WERI-Rb-1 (cell line): ENCODE results near the gene NTRK3.

Experiments
- DNase-seq: peaks from one replicate; pipeline ENCODE4 v3.0.0-alpha.2; 2020
- H3K27ac ChIP-seq: fragments of 250-450 bp; sonication (Bioruptor Pico); 2 replicates; pipeline ENCODE4 v1.5.1; 2020; ENCODE audit warnings: mild to moderate bottlenecking, moderate library complexity
- H3K27me3 ChIP-seq: fragments of 250-450 bp; sonication (Bioruptor Pico); 2 replicates; pipeline ENCODE4 v1.5.1; 2021; ENCODE audit warnings: mild to moderate bottlenecking, low read depth, moderate library complexity; ENCODE audit not compliant: insufficient read depth, severe bottlenecking
- H3K36me3 ChIP-seq: fragments of 250-450 bp; sonication (Bioruptor Pico); 2 replicates; pipeline ENCODE4 v1.5.1; 2020; ENCODE audit warnings: mild to moderate bottlenecking, moderate library complexity
- H3K4me3 ChIP-seq: 2 replicates; pipeline ENCODE4 v1.5.1; 2011; ENCODE audit warnings: low read depth, mild to moderate bottlenecking, control low read depth, low read length
- H3K9me3 ChIP-seq: fragments of 250-450 bp; sonication (Bioruptor Pico); 2 replicates; pipeline ENCODE4 v1.5.1; 2021; ENCODE audit warnings: mild to moderate bottlenecking, moderate library complexity; ENCODE audit not compliant: severe bottlenecking
- CTCF ChIP-seq: IDR thresholded peaks from 2 replicates; pipeline ENCODE4 v1.5.1; 2011; ENCODE audit warnings: low read depth, mild to moderate bottlenecking, control low read depth, inconsistent platforms, low read length

Gene NTRK3

GRCh38 chr15:88267720-88268119 is 11.2 kb upstream of the NTRK3 start:
- no peak overlapping the region for H3K27ac ChIP-seq
- H3K36me3 ChIP-seq, result no peaks in the 10 kb centered on the region
- H3K4me3 ChIP-seq, result no peak overlapping the region
- TF ChIP-seq CTCF, result no peak
- no peaks in the 10 kb centered on the region for H3K9me3 ChIP-seq
- DNase-seq, result no peak
- H3K27me3 ChIP-seq, result peaks cover 18% of the 10 kb centered on the region

- no peak for TF ChIP-seq CTCF
- Histone ChIP-seq H3K36me3 (no peaks in the 10 kb centered on the region), H3K9me3 (no peaks in the 10 kb centered on the region), H3K4me3 (no peak overlapping the region), H3K27ac (no peak overlapping the region), H3K27me3 (peaks cover 19% of the 10 kb centered on the region)
- DNase-seq, result no peak
Observed at GRCh38 chr15:88266170-88266569, 9.6 kb upstream of the NTRK3 start.

- no peak for DNase-seq
- Histone ChIP-seq H3K27ac (no peak overlapping the region), H3K4me3 (no peak overlapping the region), H3K27me3 (peaks cover 32% of the 10 kb centered on the region), H3K36me3 (no peaks in the 10 kb centered on the region), H3K9me3 (no peaks in the 10 kb centered on the region)
- TF ChIP-seq CTCF, result no peak
Observed at GRCh38 chr15:88264622-88265021, 8.1 kb upstream of the NTRK3 start.

GRCh38 chr15:88262064-88262463 is 5.5 kb upstream of the NTRK3 start:
- no peak for TF ChIP-seq CTCF
- DNase-seq, result no peak
- no peaks in the 10 kb centered on the region for H3K36me3 ChIP-seq
- peaks cover 47% of the 10 kb centered on the region for H3K27me3 ChIP-seq
- no peaks in the 10 kb centered on the region for H3K9me3 ChIP-seq
- no peak overlapping the region for H3K27ac ChIP-seq
- H3K4me3 ChIP-seq, result no peak overlapping the region

GRCh38 chr15:88258093-88258641 is 1.6 kb upstream of the NTRK3 start:
- Histone ChIP-seq H3K4me3 (no peak overlapping the region), H3K27me3 (peaks cover 77% of the 10 kb centered on the region), H3K9me3 (no peaks in the 10 kb centered on the region), H3K36me3 (no peaks in the 10 kb centered on the region), H3K27ac (no peak overlapping the region)
- peak; percentile 57 for DNase-seq
- peak; percentile 67 for TF ChIP-seq CTCF
